IMR-90 (cell line): ENCODE results near the gene GIMAP8. TPM values are rescaled to one million over a fixed set of nuclear protein-coding genes. Genes with fewer than 3 reads are reported as not detected.

Experiments used
- ATAC-seq: fragments of 200-7000 bp; cut with Tn5 transposase; 2 replicates; pipeline ENCODE4 v1.9.1; 2020; ENCODE audit warnings: low read depth, mild to moderate bottlenecking, moderate library complexity
- BruUV-seq: library from RNA; stranded (reverse); fragments of 400-500 nt; replicated peaks from 2 replicates; lab custom pipeline; 2021; lab: Mats Ljungman, UMichigan
- CTCF ChIA-PET: fragments of 300-600 bp; formaldehyde crosslinking; extraction: SDS; loops from one replicate; lab custom pipeline; 2021; ENCODE audit warnings: antibody characterized with exemption; lab: Yijun Ruan, JAX
- POLR2A ChIA-PET: fragments of 300-600 bp; sonication (Branson Sonifier 250); formaldehyde crosslinking; loops from one replicate; lab custom pipeline; 2022; ENCODE audit warnings: antibody characterized with exemption; ENCODE audit not compliant: unreplicated experiment; lab: Charles Lee
- DNase-seq: peaks from one replicate; pipeline ENCODE4 v3.0.0; 2013
- H2AFZ ChIP-seq: replicated peaks from 2 replicates; pipeline ENCODE3; 2013; ENCODE audit warnings: low read length, mild to moderate bottlenecking; ENCODE audit not compliant: poor library complexity
- H2AK5ac ChIP-seq: 2 replicates; pipeline ENCODE4 v1.6.1; 2013; ENCODE audit warnings: low read depth, low read length, inconsistent platforms
- H2AK9ac ChIP-seq: replicated peaks from 2 replicates; pipeline ENCODE3; 2013; ENCODE audit warnings: mild to moderate bottlenecking, low read depth, low read length, moderate library complexity; ENCODE audit not compliant: poor library complexity
- H2BK120ac ChIP-seq: 2 replicates; pipeline ENCODE4 v1.6.1; 2013; ENCODE audit warnings: low read depth, low read length, inconsistent platforms
- H2BK15ac ChIP-seq: 3 replicates; pipeline ENCODE4 v1.6.1; 2013; ENCODE audit warnings: low read depth, low read length, inconsistent platforms
- H2BK20ac ChIP-seq: 2 replicates; pipeline ENCODE4 v1.6.1; 2013; ENCODE audit warnings: low read depth, mild to moderate bottlenecking, inconsistent platforms, low read length, moderate library complexity
- H2BK5ac ChIP-seq: 2 replicates; pipeline ENCODE4 v1.6.1; 2013; ENCODE audit warnings: mild to moderate bottlenecking, low read depth, low read length, inconsistent platforms; ENCODE audit not compliant: poor library complexity, severe bottlenecking
- H3K14ac ChIP-seq: replicated peaks from 2 replicates; pipeline ENCODE4 v1.6.1; 2013; ENCODE audit warnings: low read depth, low read length, inconsistent platforms
- H3K18ac ChIP-seq: 2 replicates; pipeline ENCODE4 v1.6.1; 2013; ENCODE audit warnings: low read depth, low read length, control low read depth
- H3K23ac ChIP-seq: 2 replicates; pipeline ENCODE4 v1.6.1; 2013; ENCODE audit warnings: low read depth, low read length, inconsistent platforms
- H3K27ac ChIP-seq: 2 replicates; pipeline ENCODE4 v1.5.1; 2013; ENCODE audit warnings: mild to moderate bottlenecking, control low read depth, low read length; ENCODE audit not compliant: insufficient read depth
- H3K27me3 ChIP-seq: 2 replicates; pipeline ENCODE4 v1.6.1; 2013; ENCODE audit warnings: low read length; ENCODE audit not compliant: control insufficient read depth, insufficient read depth
- H3K36me3 ChIP-seq: 2 replicates; pipeline ENCODE4 v1.6.1; 2013; ENCODE audit warnings: low read length, mixed read lengths; ENCODE audit not compliant: control insufficient read depth, insufficient read depth
- H3K4ac ChIP-seq: 2 replicates; pipeline ENCODE4 v1.6.1; 2013; ENCODE audit warnings: low read depth, low read length, inconsistent platforms
- H3K4me1 ChIP-seq: 2 replicates; pipeline ENCODE4 v1.6.1; 2013; ENCODE audit warnings: low read length, mixed read lengths; ENCODE audit not compliant: control insufficient read depth, insufficient read depth
- H3K4me2 ChIP-seq: 2 replicates; pipeline ENCODE4 v1.6.1; 2013; ENCODE audit warnings: low read depth, mild to moderate bottlenecking, control low read depth, low read length, moderate library complexity
- H3K4me3 ChIP-seq: 2 replicates; pipeline ENCODE4 v1.5.1; 2013; ENCODE audit warnings: low read depth, mild to moderate bottlenecking, control low read depth, low read length, moderate library complexity; ENCODE audit not compliant: insufficient read depth
- H3K56ac ChIP-seq: 2 replicates; pipeline ENCODE4 v1.6.1; 2013; ENCODE audit warnings: low read length, inconsistent platforms; ENCODE audit not compliant: insufficient read depth; ENCODE audit errors: extremely low read depth
- H3K79me1 ChIP-seq, 2 experiments: 2 replicates each; pipeline ENCODE4 v1.6.1; 2013; ENCODE audit warnings: low read length in 2 of 2, inconsistent platforms in 1 of 2, low read depth in 1 of 2
- H3K9ac ChIP-seq: 2 replicates; pipeline ENCODE4 v1.6.1; 2013; ENCODE audit warnings: low read depth, low read length, control low read depth
- H3K9me1 ChIP-seq: 2 replicates; pipeline ENCODE4 v1.6.1; 2013; ENCODE audit warnings: low read length, inconsistent platforms; ENCODE audit not compliant: insufficient read depth
- H3K9me3 ChIP-seq: 2 replicates; pipeline ENCODE4 v1.6.1; 2013; ENCODE audit warnings: low read length; ENCODE audit not compliant: control insufficient read depth, insufficient read depth
- H4K20me1 ChIP-seq: 2 replicates; pipeline ENCODE4 v1.6.1; 2013; ENCODE audit warnings: low read length, inconsistent platforms; ENCODE audit not compliant: insufficient read depth
- H4K5ac ChIP-seq: 2 replicates; pipeline ENCODE4 v1.6.1; 2013; ENCODE audit warnings: mild to moderate bottlenecking, low read depth, low read length, control low read depth
- H4K8ac ChIP-seq, 2 experiments: 2 replicates each; pipeline ENCODE4 v1.6.1; 2013; ENCODE audit warnings: low read depth in 2 of 2, low read length in 2 of 2, control low read depth in 1 of 2, inconsistent platforms in 1 of 2
- H4K91ac ChIP-seq: 2 replicates; pipeline ENCODE4 v1.6.1; 2013; ENCODE audit warnings: low read depth, low read length, inconsistent platforms; ENCODE audit not compliant: insufficient read depth
- BHLHE40 ChIP-seq: fragments of 150-350 bp; IDR thresholded peaks from 2 replicates; pipeline ENCODE4 v1.6.1; 2016; ENCODE audit warnings: mild to moderate bottlenecking, low read depth, low read length
- ELK1 ChIP-seq: fragments of 150-350 bp; IDR thresholded peaks from 2 replicates; pipeline ENCODE4 v1.6.1; 2016; ENCODE audit warnings: low read depth, mild to moderate bottlenecking, low read length, moderate library complexity, borderline replicate concordance
- MAFK ChIP-seq: IDR thresholded peaks from 2 replicates; pipeline ENCODE4 v1.6.1; 2012; ENCODE audit warnings: low read depth, low read length, improper control_type of control experiment
- MXI1 ChIP-seq: IDR thresholded peaks from 2 replicates; pipeline ENCODE4 v1.6.1; 2012; ENCODE audit warnings: low read depth, mild to moderate bottlenecking, low read length, moderate library complexity, borderline replicate concordance
- NFE2L2 ChIP-seq: fragments of 150-350 bp; IDR thresholded peaks from 2 replicates; pipeline ENCODE4 v1.6.1; 2016; ENCODE audit warnings: low read depth, mild to moderate bottlenecking, low read length
- POLR2A ChIP-seq: IDR thresholded peaks from 2 replicates; pipeline ENCODE4 v1.6.1; 2012; ENCODE audit warnings: mild to moderate bottlenecking, low read depth, low read length
- RAD21 ChIP-seq: IDR thresholded peaks from 2 replicates; pipeline ENCODE4 v1.6.1; 2012; ENCODE audit warnings: low read length, improper control_type of control experiment
- RFX5 ChIP-seq: IDR thresholded peaks from 2 replicates; pipeline ENCODE4 v1.8.0; 2012; ENCODE audit warnings: low read depth, mild to moderate bottlenecking, low read length, moderate library complexity
- SMC3 ChIP-seq: fragments of 150-350 bp; IDR thresholded peaks from 2 replicates; pipeline ENCODE4 v1.6.1; 2016; ENCODE audit warnings: low read depth, mild to moderate bottlenecking, antibody characterized with exemption, low read length, moderate library complexity
- WGBS, 2 experiments: methylation state at CpG; one replicate each; pipeline versions ENCODE4 v1.1.5 to v1.1.7; 2013; ENCODE audit warnings: missing lambda C conversion rate in 2 of 2; ENCODE audit not compliant: insufficient read length in 1 of 2; ENCODE audit errors: extremely low coverage in 2 of 2; 5-methylcytosine and 5-hydroxymethylcytosine counted together
- dilution Hi-C: fragments of 300-500 bp; cut with HindIII; formaldehyde crosslinking; loops from one replicate; pipeline ENCODE4 v1.14.3; 2018; ENCODE audit warnings: low sequenced_read_pairs; ENCODE audit not compliant: unreplicated experiment
- in situ Hi-C: fragments of 300-500 bp; cut with MboI; formaldehyde crosslinking; loops from 3 replicates; pipeline ENCODE4 v1.14.3; 2019; ENCODE audit warnings: low sequenced_read_pairs, inconsistent platforms, mixed read lengths
- intact Hi-C: fragments of 100-400 bp; cut with micrococcal nuclease; formaldehyde crosslinking; loops from 2 replicates; pipeline ENCODE4 v1.10.0; 2022
- polyA plus RNA-seq, 3 experiments: library from polyadenylated mRNA; depleted of rRNA; stranded (reverse); fragments of >200 nt; gene quantifications; 2 replicates each; pipeline ENCODE4 v1.2.3, GENCODE V29; 2012; ENCODE audit warnings: low replicate concordance in 1 of 3
- total RNA-seq: library from RNA; depleted of rRNA; stranded (reverse); fragments of >200 nt; gene quantifications from 2 replicates; pipeline ENCODE4 v1.2.3, GENCODE V29; 2012
- TF ChIP-seq, protein P1 (sequence below): conservative IDR thresholded peaks from 2 replicates; pipeline ENCODE4 v1.5.1; 2012; ENCODE audit warnings: mild to moderate bottlenecking, low read depth, low read length, improper control_type of control experiment
- TF ChIP-seq, protein P2 (sequence below): fragments of 150-350 bp; IDR thresholded peaks from 2 replicates; pipeline ENCODE4 v1.6.1; 2017; ENCODE audit warnings: mild to moderate bottlenecking, antibody characterized with exemption, low read length, low read depth

Gene GIMAP8
- total and polyA plus RNA-seq, 2 of the 4 experiments (the other 2 are of a cell fraction), result not detected

- Histone ChIP-seq H3K36me3 (no peaks in the 10 kb centered on the region), H2BK20ac (no peak overlapping the region), H3K27ac (no peak overlapping the region), H3K18ac (no peak overlapping the region), H3K14ac (no peak overlapping the region), H2BK15ac (no peak overlapping the region), H3K4ac (no peak overlapping the region), H3K9me3 (no peaks in the 10 kb centered on the region), H3K9me1 (no peaks in the 10 kb centered on the region), H2AFZ (no peak overlapping the region), H4K91ac (no peak overlapping the region), H3K4me3 (no peak overlapping the region), H3K27me3 (no peaks in the 10 kb centered on the region), H3K9ac (no peak overlapping the region), H3K56ac (no peak overlapping the region), H4K8ac (no peak overlapping the region), H4K20me1 (no peaks in the 10 kb centered on the region), H3K79me1 (no peaks in the 10 kb centered on the region), H4K5ac (no peak overlapping the region), H2AK5ac (no peak overlapping the region), H2BK5ac (no peak overlapping the region), H3K4me1 (peaks cover 8% of the 10 kb centered on the region), H3K4me2 (no peak overlapping the region), H3K23ac (no peak overlapping the region), H2BK120ac (no peak overlapping the region), H2AK9ac (no peak overlapping the region)
- BruUV-seq, result no TSS peak
- ChIA-PET CTCF (no interaction called here), POLR2A (no interaction called here)
- dilution Hi-C loops, result no loop called here
- intact Hi-C loops, result no loop called here
- in situ Hi-C loops, result no loop called here
- WGBS, 2 experiments, result no CpG with 5 or more reads among the region's 4 CpGs
- no peak for ATAC-seq
- no peak for TF ChIP-seq SMC3
- no peak for TF ChIP-seq RFX5
- TF ChIP-seq MXI1, result no peak
- TF ChIP-seq POLR2A, result no peak
- no peak for TF ChIP-seq BHLHE40
- TF ChIP-seq, protein P1, sequence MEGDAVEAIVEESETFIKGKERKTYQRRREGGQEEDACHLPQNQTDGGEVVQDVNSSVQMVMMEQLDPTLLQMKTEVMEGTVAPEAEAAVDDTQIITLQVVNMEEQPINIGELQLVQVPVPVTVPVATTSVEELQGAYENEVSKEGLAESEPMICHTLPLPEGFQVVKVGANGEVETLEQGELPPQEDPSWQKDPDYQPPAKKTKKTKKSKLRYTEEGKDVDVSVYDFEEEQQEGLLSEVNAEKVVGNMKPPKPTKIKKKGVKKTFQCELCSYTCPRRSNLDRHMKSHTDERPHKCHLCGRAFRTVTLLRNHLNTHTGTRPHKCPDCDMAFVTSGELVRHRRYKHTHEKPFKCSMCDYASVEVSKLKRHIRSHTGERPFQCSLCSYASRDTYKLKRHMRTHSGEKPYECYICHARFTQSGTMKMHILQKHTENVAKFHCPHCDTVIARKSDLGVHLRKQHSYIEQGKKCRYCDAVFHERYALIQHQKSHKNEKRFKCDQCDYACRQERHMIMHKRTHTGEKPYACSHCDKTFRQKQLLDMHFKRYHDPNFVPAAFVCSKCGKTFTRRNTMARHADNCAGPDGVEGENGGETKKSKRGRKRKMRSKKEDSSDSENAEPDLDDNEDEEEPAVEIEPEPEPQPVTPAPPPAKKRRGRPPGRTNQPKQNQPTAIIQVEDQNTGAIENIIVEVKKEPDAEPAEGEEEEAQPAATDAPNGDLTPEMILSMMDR, result no peak
- TF ChIP-seq MAFK, result no peak
- TF ChIP-seq, protein P2, sequence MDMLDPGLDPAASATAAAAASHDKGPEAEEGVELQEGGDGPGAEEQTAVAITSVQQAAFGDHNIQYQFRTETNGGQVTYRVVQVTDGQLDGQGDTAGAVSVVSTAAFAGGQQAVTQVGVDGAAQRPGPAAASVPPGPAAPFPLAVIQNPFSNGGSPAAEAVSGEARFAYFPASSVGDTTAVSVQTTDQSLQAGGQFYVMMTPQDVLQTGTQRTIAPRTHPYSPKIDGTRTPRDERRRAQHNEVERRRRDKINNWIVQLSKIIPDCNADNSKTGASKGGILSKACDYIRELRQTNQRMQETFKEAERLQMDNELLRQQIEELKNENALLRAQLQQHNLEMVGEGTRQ, result no peak
- no peak for TF ChIP-seq RAD21
- no peak for TF ChIP-seq ELK1
- no peak for TF ChIP-seq NFE2L2
- no peak for DNase-seq
Observed at GRCh38 chr7:150435047-150435389, 15.4 kb upstream of the GIMAP8 start.
